Gastrocnemius medialis (tissue), 4 donors: Measurements from ENCODE around the gene PARD3B. TPM values are rescaled to one million over a fixed set of nuclear protein-coding genes. Genes with fewer than 3 reads are reported as not detected.

Experiments used
- ATAC-seq, 2 donors: fragments of 150-250 bp; one replicate each; pipeline ENCODE4 v1.9.1; 2016
- DNase-seq, 2 donors: peaks; one replicate each; pipeline ENCODE4 v3.0.0-alpha.2; 2019
- H3K27ac ChIP-seq, 4 donors: fragments of 200-600 bp; sonication (generic); 1 replicate in 1 of 4; 2 replicates in 3 of 4; pipeline ENCODE4 v1.5.1; 2016 to 2018; ENCODE audit warnings: mild to moderate bottlenecking in 2 of 4, moderate library complexity in 1 of 4
- H3K27me3 ChIP-seq, 3 donors: fragments of 200-600 bp; sonication (generic) in 2 of 3; 1 replicate in 1 of 3; 2 replicates in 2 of 3; pipeline versions ENCODE4 v1.5.1 to v1.6.0; 2016 to 2019; ENCODE audit warnings: mild to moderate bottlenecking in 1 of 3, moderate library complexity in 1 of 3
- H3K36me3 ChIP-seq, 2 donors: fragments of 200-600 bp; sonication (generic) in 1 of 2; one replicate each; pipeline ENCODE4 v1.5.1; 2017 to 2018
- H3K4me1 ChIP-seq, 2 donors: fragments of 200-600 bp; sonication (generic) in 1 of 2; one replicate each; pipeline ENCODE4 v1.5.1; 2016 to 2017; ENCODE audit warnings: mild to moderate bottlenecking in 2 of 2
- H3K4me3 ChIP-seq, 4 donors: fragments of 200-600 bp; sonication (generic) in 3 of 4; 1 replicate in 1 of 4; 2 replicates in 3 of 4; pipeline ENCODE4 v1.5.1; 2016 to 2019; ENCODE audit warnings: mild to moderate bottlenecking in 2 of 4
- H3K9me3 ChIP-seq, 3 donors: fragments of 200-600 bp; sonication (generic) in 2 of 3; 1 replicate in 1 of 3; 2 replicates in 2 of 3; pipeline ENCODE4 v1.5.1; 2016 to 2019
- POLR2A ChIP-seq, 2 donors: fragments of 450-650 bp; IDR thresholded peaks; one replicate each; pipeline ENCODE4 v1.6.1; 2017; ENCODE audit warnings: antibody characterized with exemption in 2 of 2, mild to moderate bottlenecking in 2 of 2, moderate library complexity in 2 of 2
- in situ Hi-C, 4 donors: fragments of 200-750 bp; cut with MboI; loops; one replicate each; pipeline versions ENCODE4 v1.15.0 to v1.8.0; 2017; ENCODE audit warnings: low sequenced_read_pairs in 4 of 4
- intact Hi-C: fragments of 100-400 bp; cut with DNase I; formaldehyde crosslinking; loops from one replicate; pipeline ENCODE4 v1.15.1; 2023; ENCODE audit warnings: low total_unique reads
- total RNA-seq, 4 donors: library from RNA; depleted of rRNA; stranded (reverse); fragments of >200 nt; gene quantifications; one replicate each; pipeline versions ENCODE4 v1.1.0 to v1.2.3, GENCODE V29; 2016
- TF ChIP-seq, protein P1 (sequence below), 5 experiments: fragments of 450-650 bp in 3 of 5; fragments of 200-600 bp in 2 of 5; sonication (generic) in 2 of 5; IDR thresholded peaks in 4 of 5; conservative IDR thresholded peaks in 1 of 5; 1 replicate in 4 of 5; 2 replicates in 1 of 5; pipeline ENCODE4 v1.5.1; 2016 to 2019; ENCODE audit warnings: antibody characterized with exemption in 5 of 5, mild to moderate bottlenecking in 3 of 5, moderate library complexity in 3 of 5

PARD3B gene
- total RNA-seq, 4 donors from 2014 or later = 2.2 to 15.5 (median 4.6) TPM

- no peaks in the 10 kb centered on the region for H3K27me3 ChIP-seq
- ATAC-seq (no peak), DNase-seq (no peak)
- H3K4me1 ChIP-seq = no peaks in the 10 kb centered on the region
- H3K27ac ChIP-seq = no peak overlapping the region
- in situ Hi-C loops = no loop called here
- intact Hi-C loops = no loop called here
- no peak for TF ChIP-seq POLR2A (IDR thresholded peaks at IDR 0.05)
- TF ChIP-seq, protein P1, sequence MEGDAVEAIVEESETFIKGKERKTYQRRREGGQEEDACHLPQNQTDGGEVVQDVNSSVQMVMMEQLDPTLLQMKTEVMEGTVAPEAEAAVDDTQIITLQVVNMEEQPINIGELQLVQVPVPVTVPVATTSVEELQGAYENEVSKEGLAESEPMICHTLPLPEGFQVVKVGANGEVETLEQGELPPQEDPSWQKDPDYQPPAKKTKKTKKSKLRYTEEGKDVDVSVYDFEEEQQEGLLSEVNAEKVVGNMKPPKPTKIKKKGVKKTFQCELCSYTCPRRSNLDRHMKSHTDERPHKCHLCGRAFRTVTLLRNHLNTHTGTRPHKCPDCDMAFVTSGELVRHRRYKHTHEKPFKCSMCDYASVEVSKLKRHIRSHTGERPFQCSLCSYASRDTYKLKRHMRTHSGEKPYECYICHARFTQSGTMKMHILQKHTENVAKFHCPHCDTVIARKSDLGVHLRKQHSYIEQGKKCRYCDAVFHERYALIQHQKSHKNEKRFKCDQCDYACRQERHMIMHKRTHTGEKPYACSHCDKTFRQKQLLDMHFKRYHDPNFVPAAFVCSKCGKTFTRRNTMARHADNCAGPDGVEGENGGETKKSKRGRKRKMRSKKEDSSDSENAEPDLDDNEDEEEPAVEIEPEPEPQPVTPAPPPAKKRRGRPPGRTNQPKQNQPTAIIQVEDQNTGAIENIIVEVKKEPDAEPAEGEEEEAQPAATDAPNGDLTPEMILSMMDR (IDR thresholded peaks at IDR 0.05 in 4 of 5, conservative IDR thresholded peaks at IDR 0.05 in 1 of 5) = no peak
- no peak overlapping the region for H3K4me3 ChIP-seq
- no peaks in the 10 kb centered on the region for H3K36me3 ChIP-seq
- no peaks in the 10 kb centered on the region for H3K9me3 ChIP-seq
Measured at GRCh38 chr2:205347899-205348298, 802.6 kb downstream of the PARD3B start.

GRCh38 chr2:205352094-205352493 is 806.8 kb downstream of the PARD3B start:
- no peaks in the 10 kb centered on the region for H3K9me3 ChIP-seq
- no peak overlapping the region for H3K27ac ChIP-seq
- no peaks in the 10 kb centered on the region for H3K4me1 ChIP-seq
- TF ChIP-seq POLR2A (IDR thresholded peaks at IDR 0.05) = no peak
- TF ChIP-seq, protein P1 (IDR thresholded peaks at IDR 0.05 in 4 of 5, conservative IDR thresholded peaks at IDR 0.05 in 1 of 5) = no peak
- DNase-seq = no peak
- H3K27me3 ChIP-seq = no peaks in the 10 kb centered on the region
- H3K36me3 ChIP-seq = no peaks in the 10 kb centered on the region
- in situ Hi-C loops = no loop called here
- no peak for ATAC-seq
- intact Hi-C loops = no loop called here
- no peak overlapping the region for H3K4me3 ChIP-seq

GRCh38 chr2:205352593-205352992 is 807.3 kb downstream of the PARD3B start:
- TF ChIP-seq, protein P1 (IDR thresholded peaks at IDR 0.05 in 4 of 5, conservative IDR thresholded peaks at IDR 0.05 in 1 of 5) = no peak
- intact Hi-C loops = no loop called here
- DNase-seq (no peak), ATAC-seq (no peak)
- H3K36me3 ChIP-seq = no peaks in the 10 kb centered on the region
- in situ Hi-C loops = no loop called here
- no peaks in the 10 kb centered on the region for H3K4me1 ChIP-seq
- H3K4me3 ChIP-seq = no peak overlapping the region
- H3K27ac ChIP-seq = no peak overlapping the region
- no peaks in the 10 kb centered on the region for H3K27me3 ChIP-seq
- no peaks in the 10 kb centered on the region for H3K9me3 ChIP-seq

GRCh38 chr2:205357732-205358131 is 812.5 kb downstream of the PARD3B start:
- no peaks in the 10 kb centered on the region for H3K4me1 ChIP-seq
- intact Hi-C loops (no loop called here), in situ Hi-C loops (no loop called here)
- no peaks in the 10 kb centered on the region for H3K36me3 ChIP-seq
- no peak overlapping the region for H3K4me3 ChIP-seq
- H3K27me3 ChIP-seq = no peaks in the 10 kb centered on the region
- H3K9me3 ChIP-seq = no peaks in the 10 kb centered on the region
- H3K27ac ChIP-seq = no peak overlapping the region
- ATAC-seq = no peak
- no peak for DNase-seq
- TF ChIP-seq, protein P1 (IDR thresholded peaks at IDR 0.05 in 4 of 5, conservative IDR thresholded peaks at IDR 0.05 in 1 of 5) = no peak
- no peak for TF ChIP-seq POLR2A (IDR thresholded peaks at IDR 0.05)

DNA sequence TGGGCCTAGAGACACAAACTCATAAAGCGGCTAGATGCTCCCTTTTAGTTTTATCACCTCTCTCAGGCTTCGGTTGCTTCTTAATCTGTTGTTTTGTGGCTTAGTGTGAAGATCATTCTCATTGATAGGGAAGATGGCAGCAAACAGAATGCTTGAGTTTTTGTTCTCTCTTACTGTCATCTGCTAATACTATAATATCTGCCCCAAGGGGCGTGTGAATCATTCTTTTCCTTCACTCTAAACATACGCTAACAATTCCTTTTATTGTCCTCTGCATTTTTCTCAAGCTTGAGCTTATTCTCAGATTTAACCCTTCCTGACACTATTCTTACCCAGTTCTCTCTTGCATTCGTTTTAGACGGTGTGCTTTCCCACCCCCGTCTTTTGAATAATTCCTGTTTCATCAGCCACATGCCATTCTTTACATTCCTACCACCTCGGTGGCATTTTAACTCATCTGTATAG is 813.1 kb downstream of the PARD3B start:
- H3K9me3 ChIP-seq = no peaks in the 10 kb centered on the region
- intact Hi-C loops (no loop called here), in situ Hi-C loops (no loop called here)
- TF ChIP-seq, protein P1 (IDR thresholded peaks at IDR 0.05 in 4 of 5, conservative IDR thresholded peaks at IDR 0.05 in 1 of 5) = no peak
- TF ChIP-seq POLR2A (IDR thresholded peaks at IDR 0.05) = no peak
- no peaks in the 10 kb centered on the region for H3K27me3 ChIP-seq
- H3K27ac ChIP-seq = no peak overlapping the region
- no peak for DNase-seq
- ATAC-seq = no peak
- no peaks in the 10 kb centered on the region for H3K4me1 ChIP-seq
- no peaks in the 10 kb centered on the region for H3K36me3 ChIP-seq
- H3K4me3 ChIP-seq = no peak overlapping the region
